Spleen (tissue), 11 donors: ENCODE data around the gene DACH1. TPM values are rescaled to one million over a fixed set of nuclear protein-coding genes. Genes with fewer than 3 reads are reported as not detected.

Experiments used
- DNase-seq: peaks from one replicate; pipeline ENCODE4 v3.0.0-alpha.2; 2020
- H3K27ac ChIP-seq, 8 donors: fragments of 200-600 bp; sonication (generic) in 7 of 8; 1 replicate in 4 of 8; 2 replicates in 4 of 8; pipeline versions ENCODE4 v1.5.0 to v1.8.0; 2016 to 2021; ENCODE audit warnings: inconsistent platforms in 4 of 8, mild to moderate bottlenecking in 4 of 8, moderate library complexity in 1 of 8
- H3K27me3 ChIP-seq, 7 donors: fragments of 200-600 bp; sonication (generic) in 6 of 7; replicated peaks in 1 of 7; 1 replicate in 4 of 7; 2 replicates in 3 of 7; pipeline versions ENCODE4 v1.5.0 to v1.8.0; 2016 to 2021; ENCODE audit warnings: inconsistent platforms in 3 of 7, mild to moderate bottlenecking in 1 of 7
- H3K36me3 ChIP-seq, 6 donors: fragments of 200-600 bp; sonication (generic) in 5 of 6; 1 replicate in 4 of 6; 2 replicates in 2 of 6; pipeline versions ENCODE4 v1.5.0 to v1.8.0; 2016 to 2021; ENCODE audit warnings: inconsistent platforms in 2 of 6
- H3K4me1 ChIP-seq, 6 donors: fragments of 200-600 bp; sonication (generic) in 5 of 6; 1 replicate in 3 of 6; 2 replicates in 3 of 6; pipeline versions ENCODE4 v1.5.0 to v1.8.0; 2016 to 2021; ENCODE audit warnings: inconsistent platforms in 3 of 6
- H3K4me3 ChIP-seq, 8 donors: fragments of 200-600 bp; sonication (generic) in 7 of 8; 1 replicate in 4 of 8; 2 replicates in 4 of 8; pipeline versions ENCODE4 v1.5.0 to v1.8.0; 2016 to 2021; ENCODE audit warnings: inconsistent platforms in 4 of 8, mild to moderate bottlenecking in 4 of 8, moderate library complexity in 2 of 8
- H3K9me3 ChIP-seq, 8 donors: fragments of 200-600 bp; sonication (generic) in 7 of 8; 1 replicate in 4 of 8; 2 replicates in 4 of 8; pipeline versions ENCODE4 v1.5.0 to v1.8.0; 2016 to 2021; ENCODE audit warnings: inconsistent platforms in 4 of 8
- CTCF ChIP-seq, 11 experiments: fragments of 200-600 bp in 7 of 11; fragments of 450-650 bp in 4 of 11; sonication (generic) in 4 of 11; IDR thresholded peaks in 8 of 11; conservative IDR thresholded peaks in 3 of 11; 1 replicate in 7 of 11; 2 replicates in 4 of 11; pipeline versions ENCODE4 v1.4.0 to v1.8.0; 2016 to 2021; ENCODE audit warnings: antibody characterized with exemption in 11 of 11, inconsistent platforms in 4 of 11, mild to moderate bottlenecking in 1 of 11
- POLR2A ChIP-seq, 3 donors: fragments of 450-650 bp; IDR thresholded peaks; one replicate each; pipeline ENCODE4 v1.5.1; 2017; ENCODE audit warnings: antibody characterized with exemption in 3 of 3, mild to moderate bottlenecking in 1 of 3
- POLR2AphosphoS5 ChIP-seq, 3 donors: sonication (generic); formaldehyde crosslinking; IDR thresholded peaks; one replicate each; pipeline ENCODE4 v1.5.1; 2017; ENCODE audit warnings: antibody characterized with exemption in 3 of 3
- WGBS, 5 donors: extraction: QIAGEN DNeasy Blood & Tissue Kit in 3 of 5; methylation state at CpG; one replicate each; pipeline versions ENCODE4 v1.1.5 to v1.1.7; 2013 to 2018; 5-methylcytosine and 5-hydroxymethylcytosine counted together
- intact Hi-C: fragments of 100-400 bp; cut with DNase I; formaldehyde crosslinking; loops from one replicate; pipeline ENCODE4 v1.15.0; 2023; ENCODE audit warnings: low total_unique reads
- polyA plus RNA-seq, 3 donors: library from polyadenylated mRNA; stranded (reverse); fragments of 200-250 nt; gene quantifications; one replicate each; pipeline ENCODE4 v1.2.1, GENCODE V29; 2013
- total RNA-seq, 7 donors: library from RNA; depleted of rRNA in 3 of 7; stranded (reverse); fragments of >200 nt in 3 of 7; fragmentation: NEBNext Ultra II Directional in 4 of 7; extraction: Animal tissue kit (Norgen Biotek cat#: 25700) in 4 of 7; gene quantifications; one replicate each; pipeline versions ENCODE4 v1.1.0 to v1.2.1, GENCODE V29; 2016 to 2021
- donor health status: healthy with polysubstance abuse.
- donor health status: DM: no; HTN: no; CAD: no; lungs with moderate emphysema.
- donor health status: DM: no; HTN: no; CAD: no.
- donor health status: Bipolar disorder and iron deficiency.
- donor health status: healthy.
- donor health status: DM: no; HTN: no; CAD: no.
- donor health status: DM: yes; HTN: yes; CAD: no.

DACH1 gene
- total and polyA plus RNA-seq, 10 donors: 0.80 to 18.9 (median 11.4) TPM

- peaks cover 0 to 16% (median 5%) of the 10 kb centered on the region in 6 donors for H3K4me1 ChIP-seq
- intact Hi-C loops: no loop called here
- no peak for DNase-seq
- H3K36me3 ChIP-seq: no peaks in the 10 kb centered on the region
- H3K27me3 ChIP-seq: no peaks in the 10 kb centered on the region
- no peaks in the 10 kb centered on the region for H3K9me3 ChIP-seq
- no peak for TF ChIP-seq CTCF (IDR thresholded peaks at IDR 0.05 in 8 of 11, conservative IDR thresholded peaks at IDR 0.05 in 3 of 11)
- no peak for TF ChIP-seq POLR2A (IDR thresholded peaks at IDR 0.05)
- TF ChIP-seq POLR2AphosphoS5 (IDR thresholded peaks at IDR 0.05): no peak
- no peak overlapping the region for H3K4me3 ChIP-seq
- no peak overlapping the region for H3K27ac ChIP-seq
Measured at GRCh38 chr13:71618159-71618558, 248.8 kb downstream of the DACH1 start.

- 92 to 100% (median 97%) methylated on average over 1 of the region's 1 CpG for WGBS, 5 donors
- Histone ChIP-seq H3K4me1 (peaks cover 0 to 22% (median 10%) of the 10 kb centered on the region in 6 donors), H3K27me3 (no peaks in the 10 kb centered on the region), H3K4me3 (no peak overlapping the region), H3K27ac (no peak overlapping the region), H3K9me3 (no peaks in the 10 kb centered on the region), H3K36me3 (no peaks in the 10 kb centered on the region)
- intact Hi-C loops: no loop called here
- no peak for DNase-seq
- TF ChIP-seq POLR2AphosphoS5 (IDR thresholded peaks at IDR 0.05) (no peak), CTCF (IDR thresholded peaks at IDR 0.05 in 8 of 11, conservative IDR thresholded peaks at IDR 0.05 in 3 of 11) (no peak), POLR2A (IDR thresholded peaks at IDR 0.05) (no peak)
Measured at GRCh38 chr13:71617265-71617664, 249.7 kb downstream of the DACH1 start.

- 14 to 19% (median 18%) methylated on average over 6 of the region's 6 CpGs for WGBS, 5 donors
Measured at GRCh38 chr13:71613066-71613745, 253.8 kb downstream of the DACH1 start.

More at GRCh38 chr13:71613066-71613745, 253.8 kb downstream of the DACH1 start:
- intact Hi-C loops: no loop called here
- H3K4me3 ChIP-seq: no peak overlapping the region
- H3K4me1 ChIP-seq: peaks cover 0 to 28% (median 10%) of the 10 kb centered on the region in 6 donors
- H3K36me3 ChIP-seq: no peaks in the 10 kb centered on the region
- DNase-seq: no peak
- TF ChIP-seq POLR2AphosphoS5 (IDR thresholded peaks at IDR 0.05): no peak
- no peak for TF ChIP-seq POLR2A (IDR thresholded peaks at IDR 0.05)
- no peak for TF ChIP-seq CTCF (IDR thresholded peaks at IDR 0.05 in 8 of 11, conservative IDR thresholded peaks at IDR 0.05 in 3 of 11)
- H3K27me3 ChIP-seq: no peaks in the 10 kb centered on the region
- H3K9me3 ChIP-seq: no peaks in the 10 kb centered on the region
- peak overlapping the region in 2 of 8 donors; percentile 31 to 40 for H3K27ac ChIP-seq
